Heart left ventricle (tissue), 13 donors: ENCODE measurements around the gene FAM163B.

Experiments
- CTCF ChIP-seq, 12 donors: fragments of 200-600 bp; sonication (generic) in 4 of 12; IDR thresholded peaks; one replicate each; pipeline versions ENCODE4 v1.5.0 to v1.8.0; 2018 to 2022; ENCODE audit warnings: antibody characterized with exemption in 12 of 12, mild to moderate bottlenecking in 5 of 12
- POLR2A ChIP-seq, 2 donors: fragments of 450-650 bp; IDR thresholded peaks; one replicate each; pipeline ENCODE4 v1.6.1; 2017; ENCODE audit warnings: antibody characterized with exemption in 2 of 2, mild to moderate bottlenecking in 2 of 2, moderate library complexity in 2 of 2
- donor health status: ischemic (EF 13 %, LVEDD 7.1; RV severe dilation, severe dysfunction).
- donor health status: DM: no; HTN: yes; CAD: no.
- donor health status: DM: no; HTN: no; CAD: no.
- donor health status: ischemic (EF 25% LVEDD 6.9; RV normal size, moderate dysfunction).
- donor health status: ischemic (EF 25% LVEDD 5.7; RV mildly dilated, moderate dysfunction).
- donor health status: ischemic (EF 35%, LVEDD 5.7; RV mildly dilated, moderate dysfunction).
- donor health status: nonischemic (EF 11% LVEDD 7.7; RV severe dilation, severe dysfunction).
- donor health status: DM: yes; HTN: yes; CAD: no.
- donor health status: PGD.
- donor health status: ischemic (EF 29% LVEDD 5.4; RV normal size, mild dysfunction).
- donor health status: nonischemic (EF 23%, LVEDD 6.1; RV moderate dilation, normal function).

GRCh38 chr9:133641861-133642595 is 32.8 kb upstream of the FAM163B start:
- TF ChIP-seq POLR2A (IDR thresholded peaks at IDR 0.05) (no peak), CTCF (IDR thresholded peaks at IDR 0.05) (no peak)
